Mesodermal cell (in vitro differentiated cells): ENCODE measurements around the gene PTPRK.

ENCODE experiments used
- H3K27ac ChIP-seq: 2 replicates; pipeline ENCODE4 v1.7.0; 2013; ENCODE audit warnings: mild to moderate bottlenecking, low read depth, low read length, moderate library complexity; ENCODE audit not compliant: severe bottlenecking
- H3K36me3 ChIP-seq: 2 replicates; pipeline ENCODE4 v1.7.1; 2013; ENCODE audit warnings: mild to moderate bottlenecking, low read length, moderate library complexity; ENCODE audit not compliant: control insufficient read depth, insufficient read depth
- H3K4me1 ChIP-seq: one replicate; pipeline ENCODE4 v1.7.1; 2013; ENCODE audit warnings: mild to moderate bottlenecking, low read length; ENCODE audit not compliant: insufficient read depth, control insufficient read depth, poor library complexity, severe bottlenecking
- H3K4me3 ChIP-seq: 2 replicates; pipeline ENCODE4 v1.7.0; 2013; ENCODE audit warnings: low read length, control low read depth, mild to moderate bottlenecking; ENCODE audit not compliant: insufficient read depth, poor library complexity, severe bottlenecking; ENCODE audit errors: extremely low read depth
- H3K9me3 ChIP-seq: 2 replicates; pipeline ENCODE4 v1.7.1; 2013; ENCODE audit warnings: mild to moderate bottlenecking, low read length, moderate library complexity; ENCODE audit not compliant: control insufficient read depth
- WGBS, 2 experiments: methylation state at CpG; one replicate each; pipeline ENCODE4 v1.1.5; 2013; ENCODE audit warnings: missing lambda C conversion rate in 2 of 2; ENCODE audit not compliant: insufficient coverage in 2 of 2; 5-methylcytosine and 5-hydroxymethylcytosine counted together

PTPRK gene

GRCh38 chr6:128290221-128290620, 230.2 kb downstream of the PTPRK start:
- 20 to 100% methylated on average over 1 of the region's 2 CpGs for WGBS, 2 experiments
- Histone ChIP-seq H3K9me3 (no peaks in the 10 kb centered on the region), H3K27ac (no peak overlapping the region), H3K4me3 (no peak overlapping the region), H3K36me3 (no peaks in the 10 kb centered on the region), H3K4me1 (no peaks in the 10 kb centered on the region)

DNA sequence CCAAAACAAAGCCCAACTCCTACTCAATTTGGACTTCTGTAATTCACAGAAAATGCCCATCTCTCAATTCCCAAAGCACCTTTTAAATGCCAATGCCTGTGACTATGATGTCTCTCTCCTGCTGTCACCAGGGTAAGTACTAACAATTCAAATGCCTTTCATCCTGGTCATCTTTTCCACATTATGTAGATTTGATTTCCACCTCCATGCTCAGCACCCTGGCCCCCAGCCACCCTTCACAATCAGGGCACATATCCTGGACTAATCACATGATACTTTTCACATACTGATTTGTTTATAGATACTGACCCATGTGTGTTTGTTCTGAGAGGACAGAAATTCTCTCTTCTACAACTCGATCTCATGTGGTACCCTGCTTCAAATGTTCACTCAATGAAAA, 236.3 kb downstream of the PTPRK start:
- WGBS, 2 experiments, result 90% methylated on average over 1 of the region's 1 CpG; no CpG with 5 or more reads in 1 of the 2 experiments
- Histone ChIP-seq H3K27ac (no peak overlapping the region), H3K36me3 (no peaks in the 10 kb centered on the region), H3K9me3 (no peaks in the 10 kb centered on the region), H3K4me3 (no peak overlapping the region), H3K4me1 (peaks cover 27% of the 10 kb centered on the region)

GRCh38 chr6:128282961-128283360, 237.4 kb downstream of the PTPRK start:
- no peak overlapping the region for H3K27ac ChIP-seq
- 33 to 40% methylated on average over 2 of the region's 2 CpGs for whole genome bisulfite sequencing, 2 experiments
- H3K4me3 ChIP-seq, result no peak overlapping the region
- no peaks in the 10 kb centered on the region for H3K9me3 ChIP-seq
- H3K4me1 ChIP-seq, result peaks cover 28% of the 10 kb centered on the region
- no peaks in the 10 kb centered on the region for H3K36me3 ChIP-seq

DNA sequence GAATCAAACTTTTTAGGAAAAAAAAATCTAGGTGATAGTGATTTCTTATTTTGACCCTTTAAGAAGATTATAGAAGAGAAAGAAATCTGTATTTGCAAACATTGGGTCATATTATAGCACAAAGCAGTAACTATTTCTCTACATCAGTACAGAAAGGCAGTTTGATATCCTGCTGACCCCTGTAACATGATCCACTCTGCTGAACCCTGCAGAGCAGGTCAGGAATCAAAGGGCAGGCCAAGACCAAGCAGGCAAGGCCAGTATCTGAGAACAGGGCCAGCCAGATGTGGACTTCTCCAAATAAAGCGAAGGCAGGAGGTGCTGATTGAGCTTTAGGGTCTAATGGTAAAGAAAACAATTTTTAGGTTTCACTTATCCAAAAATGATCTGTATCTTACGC, 239.4 kb downstream of the PTPRK start:
- WGBS, 2 experiments, result no CpG with 5 or more reads among the region's 2 CpGs
- Histone ChIP-seq H3K4me1 (peaks cover 28% of the 10 kb centered on the region), H3K4me3 (no peak overlapping the region), H3K9me3 (no peaks in the 10 kb centered on the region), H3K36me3 (no peaks in the 10 kb centered on the region), H3K27ac (peak overlapping the region; percentile 36)

DNA sequence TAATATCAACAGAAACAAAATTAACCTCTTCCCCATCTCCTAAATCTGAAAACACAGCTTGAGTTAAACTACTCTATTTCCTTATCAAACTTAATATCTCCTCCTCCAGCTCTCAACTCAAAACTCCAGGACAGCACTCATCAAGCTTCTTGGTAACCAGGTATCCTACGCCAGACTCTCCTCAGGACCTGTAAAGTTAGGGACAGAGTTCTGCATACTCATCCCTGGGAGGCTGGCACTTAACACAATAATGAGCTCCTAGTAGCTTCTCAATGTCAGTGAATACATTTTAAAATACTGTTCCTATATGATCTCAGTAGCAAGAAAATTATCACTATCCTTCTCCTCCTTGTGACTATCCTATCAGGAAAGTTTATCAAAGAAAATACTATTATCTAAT, 240.3 kb downstream of the PTPRK start:
- no peaks in the 10 kb centered on the region for H3K9me3 ChIP-seq
- no peaks in the 10 kb centered on the region for H3K36me3 ChIP-seq
- H3K4me3 ChIP-seq, result no peak overlapping the region
- 100% methylated on average over 1 of the region's 1 CpG for WGBS, 2 experiments
- H3K27ac ChIP-seq, result no peak overlapping the region
- H3K4me1 ChIP-seq, result peaks cover 29% of the 10 kb centered on the region

- peaks cover 31% of the 10 kb centered on the region for H3K4me1 ChIP-seq
- no CpG with 5 or more reads among the region's 1 CpG for WGBS, 2 experiments
- no peak overlapping the region for H3K27ac ChIP-seq
- no peaks in the 10 kb centered on the region for H3K36me3 ChIP-seq
- H3K9me3 ChIP-seq, result no peaks in the 10 kb centered on the region
- no peak overlapping the region for H3K4me3 ChIP-seq
Measured at GRCh38 chr6:128278836-128279235, 241.6 kb downstream of the PTPRK start.

GRCh38 chr6:128277379-128277778, 243.0 kb downstream of the PTPRK start:
- WGBS, 2 experiments, result 100% methylated on average over 1 of the region's 3 CpGs; no CpG with 5 or more reads in 1 of the 2 experiments
- H3K4me3 ChIP-seq, result no peak overlapping the region
- H3K4me1 ChIP-seq, result peaks cover 23% of the 10 kb centered on the region
- H3K36me3 ChIP-seq, result no peaks in the 10 kb centered on the region
- H3K27ac ChIP-seq, result no peak overlapping the region
- H3K9me3 ChIP-seq, result no peaks in the 10 kb centered on the region

GRCh38 chr6:128276311-128276710, 244.1 kb downstream of the PTPRK start:
- Histone ChIP-seq H3K4me1 (peaks cover 15% of the 10 kb centered on the region), H3K27ac (no peak overlapping the region), H3K36me3 (no peaks in the 10 kb centered on the region), H3K9me3 (no peaks in the 10 kb centered on the region), H3K4me3 (no peak overlapping the region)

- H3K4me1 ChIP-seq, result peaks cover 11% of the 10 kb centered on the region
- no peak overlapping the region for H3K27ac ChIP-seq
- H3K9me3 ChIP-seq, result no peaks in the 10 kb centered on the region
Measured at GRCh38 chr6:128275681-128276080, 244.7 kb downstream of the PTPRK start.

GRCh38 chr6:128275030-128275429, 245.4 kb downstream of the PTPRK start:
- no peaks in the 10 kb centered on the region for H3K9me3 ChIP-seq
- no CpG with 5 or more reads among the region's 1 CpG for WGBS, 2 experiments
- H3K27ac ChIP-seq, result no peak overlapping the region
- H3K4me3 ChIP-seq, result no peak overlapping the region
- peaks cover 11% of the 10 kb centered on the region for H3K4me1 ChIP-seq
- H3K36me3 ChIP-seq, result no peaks in the 10 kb centered on the region

More at GRCh38 chr6:128275681-128276080, 244.7 kb downstream of the PTPRK start:
- Histone ChIP-seq H3K4me3 (no peak overlapping the region), H3K36me3 (no peaks in the 10 kb centered on the region)

DNA sequence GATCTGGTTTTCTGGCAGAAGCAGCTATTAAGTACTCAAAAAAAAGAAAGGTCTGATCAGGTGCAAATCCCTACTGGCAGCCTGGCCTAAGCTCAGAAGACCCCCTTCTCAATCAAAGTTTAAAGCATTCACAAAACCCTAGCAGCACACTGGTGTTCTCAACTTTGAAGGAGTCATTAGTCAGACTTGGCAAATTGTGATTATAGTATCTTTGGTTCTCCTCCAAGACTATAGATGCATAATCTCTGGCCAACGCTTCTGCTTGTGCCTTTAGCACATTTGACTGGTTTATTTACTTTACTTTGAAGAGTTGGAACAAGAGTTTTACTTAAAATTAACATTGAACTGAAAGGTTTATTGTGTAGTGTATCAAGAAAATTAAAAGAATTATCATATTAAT, 248.9 kb downstream of the PTPRK start:
- Histone ChIP-seq H3K36me3 (no peaks in the 10 kb centered on the region), H3K4me3 (no peak overlapping the region), H3K4me1 (peaks cover 3% of the 10 kb centered on the region), H3K9me3 (no peaks in the 10 kb centered on the region), H3K27ac (no peak overlapping the region)
- WGBS, 2 experiments, result no CpG with 5 or more reads among the region's 1 CpG

GRCh38 chr6:128271011-128271410, 249.4 kb downstream of the PTPRK start:
- WGBS, 2 experiments, result 71 to 90% methylated on average over 1 to 2 of the region's 2 CpGs
- Histone ChIP-seq H3K36me3 (no peaks in the 10 kb centered on the region), H3K9me3 (no peaks in the 10 kb centered on the region), H3K27ac (no peak overlapping the region), H3K4me1 (peaks cover 3% of the 10 kb centered on the region), H3K4me3 (no peak overlapping the region)
